Epithelial cell of prostate (primary cell): ENCODE results near the gene FBN2.
"Not testable (repeated sequence)": the region's sequence is repeated elsewhere in the genome, so short reads cannot be mapped to it uniquely, and the experiment has no call there.

Source experiments
- DNase-seq: peaks from one replicate; pipeline ENCODE4 v3.0.0-alpha.2; 2011; ENCODE audit warnings: low read depth, low spot score
- H3K27ac ChIP-seq: fragments of 450-650 bp; 2 replicates; pipeline ENCODE4 v1.5.1; 2017; ENCODE audit warnings: mild to moderate bottlenecking

The FBN2 gene

GRCh38 chr5:128334010-128334716, 203.9 kb downstream of the FBN2 start:
- H3K27ac ChIP-seq: no peak overlapping the region

GRCh38 chr5:128331261-128331660, 206.8 kb downstream of the FBN2 start:
- no peak overlapping the region for H3K27ac ChIP-seq
- no peak for DNase-seq

More at GRCh38 chr5:128334010-128334716, 203.9 kb downstream of the FBN2 start:
- no peak for DNase-seq

- DNase-seq: no peak
- no peak overlapping the region for H3K27ac ChIP-seq
These were observed 208.6 kb downstream of the FBN2 start for GRCh38 chr5:128329386-128329939.

GRCh38 chr5:128328446-128328845, 209.6 kb downstream of the FBN2 start:
- no peak overlapping the region for H3K27ac ChIP-seq
- no peak for DNase-seq

GRCh38 chr5:128328007-128328406, 210.0 kb downstream of the FBN2 start:
- no peak for DNase-seq
- H3K27ac ChIP-seq: no peak overlapping the region

- not testable (repeated sequence) for H3K27ac ChIP-seq, DNase-seq
These were observed 216.6 kb downstream of the FBN2 start for GRCh38 chr5:128321418-128321817.

GRCh38 chr5:128318691-128319090, 219.4 kb downstream of the FBN2 start:
- H3K27ac ChIP-seq: peak overlapping the region; percentile 35
- DNase-seq: peak; percentile 20

GRCh38 chr5:128317481-128317880, 220.6 kb downstream of the FBN2 start:
- no peak for DNase-seq
- H3K27ac ChIP-seq: no peak overlapping the region

- peak; percentile 40 for DNase-seq
- peak overlapping the region; percentile 32 for H3K27ac ChIP-seq
These were observed 222.4 kb downstream of the FBN2 start for GRCh38 chr5:128315671-128316070.

GRCh38 chr5:128305341-128305740, 232.7 kb downstream of the FBN2 start:
- no peak for DNase-seq
- no peak overlapping the region for H3K27ac ChIP-seq

GRCh38 chr5:128304791-128305190, 233.3 kb downstream of the FBN2 start:
- DNase-seq: no peak

GRCh38 chr5:128304088-128304487, 234.0 kb downstream of the FBN2 start:
- H3K27ac ChIP-seq: peak overlapping the region; percentile 13
- peak; percentile 62 for DNase-seq

More at GRCh38 chr5:128304791-128305190, 233.3 kb downstream of the FBN2 start:
- H3K27ac ChIP-seq: no peak overlapping the region

GRCh38 chr5:128303593-128303992, 234.5 kb downstream of the FBN2 start:
- peak overlapping the region; percentile 13 for H3K27ac ChIP-seq
- DNase-seq: peak; percentile 6

- H3K27ac ChIP-seq: no peak overlapping the region
- no peak for DNase-seq
These were observed 237.9 kb downstream of the FBN2 start for GRCh38 chr5:128300181-128300580.

GRCh38 chr5:128290152-128290858, 247.7 kb downstream of the FBN2 start:
- DNase-seq: no peak
- no peak overlapping the region for H3K27ac ChIP-seq

- no peak overlapping the region for H3K27ac ChIP-seq
- no peak for DNase-seq
These were observed 250.3 kb downstream of the FBN2 start for GRCh38 chr5:128287740-128288139.

GRCh38 chr5:128284236-128284635, 253.8 kb downstream of the FBN2 start:
- no peak for DNase-seq
- no peak overlapping the region for H3K27ac ChIP-seq

- DNase-seq: no peak
- H3K27ac ChIP-seq: no peak overlapping the region
These were observed 258.7 kb downstream of the FBN2 start for GRCh38 chr5:128279345-128279744.

GRCh38 chr5:128276537-128277216, 261.4 kb downstream of the FBN2 start:
- no peak overlapping the region for H3K27ac ChIP-seq
- DNase-seq: no peak

GRCh38 chr5:128274441-128274840, 263.6 kb downstream of the FBN2 start:
- no peak for DNase-seq
- no peak overlapping the region for H3K27ac ChIP-seq

- no peak for DNase-seq
- no peak overlapping the region for H3K27ac ChIP-seq
These were observed 264.3 kb downstream of the FBN2 start for GRCh38 chr5:128273736-128274135.
